K562 (cell line): ENCODE data around the gene PLIN5. TPM values are rescaled to one million over a fixed set of nuclear protein-coding genes. Genes with fewer than 3 reads are reported as not detected.
A peak's percentile ranks its signal among the peaks of the same experiment; 100 is the strongest.

Experiments used
- CEBPZ ChIP-seq: fragments of 150-350 bp; IDR thresholded peaks from 2 replicates; pipeline ENCODE4 v1.6.1; 2014; ENCODE audit warnings: low read depth, mild to moderate bottlenecking, low read length, borderline replicate concordance
- EWSR1 ChIP-seq: fragments of 450-650 bp; IDR thresholded peaks from 2 replicates; pipeline ENCODE4 v1.6.1; 2018; ENCODE audit warnings: borderline replicate concordance, mild to moderate bottlenecking, low read depth, moderate library complexity; ENCODE audit not compliant: partially characterized antibody
- FIP1L1 ChIP-seq: fragments of 200-400 bp; formaldehyde crosslinking; IDR thresholded peaks from 2 replicates; pipeline ENCODE4 v1.6.1; 2018; ENCODE audit warnings: mild to moderate bottlenecking, low read depth, low read length; ENCODE audit not compliant: poor library complexity, severe bottlenecking
- GTF2E2 ChIP-seq: fragments of 200-800 bp; sonication (Bioruptor generic); IDR thresholded peaks from 2 replicates; pipeline ENCODE4 v1.6.1; 2016; ENCODE audit warnings: missing genetic modification characterization, missing compliant biosample characterization
- JUN ChIP-seq, 2 experiments: sonication (generic) in 1 of 2; formaldehyde crosslinking in 1 of 2; IDR thresholded peaks; 2 replicates each; pipeline versions ENCODE4 v1.6.1 to v1.8.0; 2012 to 2022; ENCODE audit warnings: borderline replicate concordance in 2 of 2, mild to moderate bottlenecking in 2 of 2, improper control_type of control experiment in 1 of 2, low read depth in 1 of 2, low read length in 1 of 2, missing genetic modification reagents in 1 of 2
- NFATC3 ChIP-seq: fragments of 450-650 bp; IDR thresholded peaks from 2 replicates; pipeline ENCODE4 v1.6.1; 2017; ENCODE audit warnings: mild to moderate bottlenecking
- RB1 ChIP-seq: fragments of 450-650 bp; IDR thresholded peaks from 2 replicates; pipeline ENCODE4 v1.6.1; 2017; ENCODE audit warnings: low read depth, mild to moderate bottlenecking
- SLC30A9 ChIP-seq: fragments of 250-450 bp; sonication (Bioruptor Pico); IDR thresholded peaks from 2 replicates; pipeline ENCODE4 v1.8.0; 2022; ENCODE audit warnings: mild to moderate bottlenecking, moderate library complexity
- SMARCA5 ChIP-seq: fragments of 450-650 bp; IDR thresholded peaks from 2 replicates; pipeline ENCODE4 v1.6.1; 2016
- TBP ChIP-seq: optimal IDR thresholded peaks from 2 replicates; pipeline ENCODE3; 2011; ENCODE audit warnings: low read depth, low read length, improper control_type of control experiment
- TCF3 ChIP-seq: sonication (generic); formaldehyde crosslinking; IDR thresholded peaks from 2 replicates; pipeline ENCODE4 v1.4.0; 2020; ENCODE audit warnings: mild to moderate bottlenecking, missing genetic modification reagents
- ZNF184 ChIP-seq: sonication (generic); formaldehyde crosslinking; IDR thresholded peaks from 2 replicates; pipeline ENCODE4 v1.5.0; 2020; ENCODE audit warnings: missing genetic modification reagents
- ZNF398 ChIP-seq: fragments of 250-450 bp; sonication (Bioruptor Pico); IDR thresholded peaks from 2 replicates; pipeline ENCODE4 v1.8.0; 2021; ENCODE audit warnings: moderate library complexity, mild to moderate bottlenecking, inconsistent platforms
- ZNF449 ChIP-seq: fragments of 250-450 bp; sonication (Bioruptor Pico); IDR thresholded peaks from 2 replicates; pipeline ENCODE4 v1.8.0; 2022; ENCODE audit warnings: moderate library complexity, mild to moderate bottlenecking, inconsistent platforms
- polyA plus RNA-seq, 8 experiments: library from polyadenylated mRNA; depleted of rRNA in 4 of 8; stranded (reverse) in 5 of 8; unstranded in 3 of 8; fragments of >200 nt; fragmentation: Nextera tagmentation in 2 of 8; fragmentation: Illumina TruSeq in 1 of 8; extraction: Ambion mirVana in 2 of 8; extraction: Trizol in 1 of 8; gene quantifications; 2 replicates each; pipeline versions ENCODE4 v1.2.1 to v1.2.3, GENCODE V29; 2011 to 2014; ENCODE audit warnings: inconsistent platforms in 1 of 8, missing spikeins in 1 of 8
- total RNA-seq, 7 experiments: library from RNA; depleted of rRNA in 6 of 7; stranded (reverse); fragments of >200 nt in 6 of 7; fragmentation: Illumina TruSeq in 2 of 7; extraction: Trizol in 2 of 7; gene quantifications; 2 replicates each; pipeline versions ENCODE4 v1.2.1 to v1.2.3, GENCODE V29; 2011 to 2021; ENCODE audit warnings: low replicate concordance in 1 of 7
- TF ChIP-seq, protein P1 (sequence below), 2 experiments: fragments of 450-650 bp in 1 of 2; sonication (generic) in 1 of 2; formaldehyde crosslinking in 1 of 2; IDR thresholded peaks in 1 of 2; conservative IDR thresholded peaks in 1 of 2; 2 replicates each; pipeline versions ENCODE4 v1.6.1 to v1.8.1; 2016 to 2023; ENCODE audit warnings: mild to moderate bottlenecking in 2 of 2, moderate library complexity in 2 of 2, inconsistent platforms in 1 of 2, missing genetic modification reagents in 1 of 2

The PLIN5 gene
- total and polyA plus RNA-seq, 9 of the 15 experiments (the other 6 are each of a cell fraction or from before 2014, with no cell fraction given) = 0.04 to 1.3 (median 0.50) TPM

DNA sequence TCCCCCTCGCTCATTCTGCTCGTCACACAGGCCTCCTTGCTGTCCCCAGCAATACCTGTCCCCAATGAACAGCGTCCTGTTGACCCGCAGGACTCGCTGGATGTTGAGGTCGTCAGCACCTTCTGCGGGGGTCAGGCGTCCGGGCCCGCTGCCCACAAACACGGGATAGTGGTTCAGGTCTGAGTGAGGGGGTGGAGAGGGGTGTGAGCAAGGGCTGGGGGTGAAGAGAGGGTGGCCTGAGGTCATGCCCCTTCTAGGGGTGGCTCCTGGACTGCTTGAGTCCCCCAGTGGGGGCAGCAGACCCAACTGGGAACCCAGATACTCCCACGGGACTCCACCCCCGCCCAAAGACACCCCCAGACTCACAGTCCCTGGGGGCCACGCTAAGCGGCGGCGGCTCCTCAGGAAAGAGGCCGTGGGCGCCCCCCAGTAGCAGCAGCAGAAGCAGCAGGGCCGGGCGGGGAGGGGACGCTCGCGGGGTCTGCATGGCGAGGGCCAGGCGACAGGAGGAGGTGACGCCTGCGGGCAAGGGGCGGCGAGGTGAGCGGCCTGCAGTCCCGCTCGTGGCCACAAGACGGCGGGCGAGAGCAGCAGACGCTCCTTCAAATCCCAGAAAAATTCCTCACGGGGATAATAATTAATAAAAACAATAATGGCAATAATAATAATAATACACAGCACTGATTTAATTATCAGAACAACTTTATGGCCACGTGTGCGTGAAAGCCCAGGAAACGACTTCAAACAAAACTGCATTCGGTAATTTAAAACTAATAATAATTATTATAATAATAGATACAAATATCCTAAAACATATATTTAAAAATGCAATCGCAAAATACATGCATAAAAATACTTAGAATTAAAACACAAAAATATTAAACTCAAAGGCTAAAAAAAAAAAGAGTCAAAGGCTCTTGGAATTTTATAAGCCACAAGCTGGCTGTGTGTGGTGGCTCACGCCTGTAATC is 23.2 kb upstream of the PLIN5 start (continued):
- no peak for TF ChIP-seq ZNF449 (CRISPR knock-in tag)
- no peak for TF ChIP-seq NFATC3
- TF ChIP-seq ZNF398 (CRISPR knock-in tag) = no peak
- TF ChIP-seq EWSR1 = no peak
- no peak for TF ChIP-seq ZNF184 (CRISPR knock-in tag)
- TF ChIP-seq GTF2E2 (tag) = no peak
- TF ChIP-seq TCF3 (CRISPR knock-in tag) = no peak
- no peak for TF ChIP-seq CEBPZ
- TF ChIP-seq, protein P1, sequence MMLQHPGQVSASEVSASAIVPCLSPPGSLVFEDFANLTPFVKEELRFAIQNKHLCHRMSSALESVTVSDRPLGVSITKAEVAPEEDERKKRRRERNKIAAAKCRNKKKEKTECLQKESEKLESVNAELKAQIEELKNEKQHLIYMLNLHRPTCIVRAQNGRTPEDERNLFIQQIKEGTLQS (IDR thresholded peaks at IDR 0.05) = no peak
- TF ChIP-seq, protein P1 (CRISPR knock-in tag; conservative IDR thresholded peaks at IDR 0.05) = no peak
- no peak for TF ChIP-seq FIP1L1
- TF ChIP-seq RB1 = peak; percentile 65; the same call in 1 of the 2 replicates
- no peak; the same call in 1 of the 2 replicates for TF ChIP-seq SMARCA5
- TF ChIP-seq TBP = no peak
- no peak for TF ChIP-seq SLC30A9 (CRISPR knock-in tag)
- no peak for TF ChIP-seq JUN (IDR thresholded peaks at IDR 0.05; ENCODE audit: borderline replicate concordance, low read depth, low read length)
- TF ChIP-seq JUN (CRISPR knock-in tag; IDR thresholded peaks at IDR 0.05; ENCODE audit: borderline replicate concordance) = 0 out of 2 replicates have a peak, but pooled peaks have one; percentile 32
